Panc1 (cell line): ENCODE results near the gene HOXD11. TPM values are rescaled to one million over a fixed set of nuclear protein-coding genes. Genes with fewer than 3 reads are reported as not detected.

Experiments used
- ATAC-seq: fragments of 200-7000 bp; cut with Tn5 transposase; 2 replicates; pipeline ENCODE4 v1.9.1; 2020; ENCODE audit warnings: mild to moderate bottlenecking, moderate library complexity
- BruUV-seq: library from RNA; stranded (reverse); fragments of 400-500 nt; replicated peaks from 2 replicates; lab custom pipeline; 2021; lab: Mats Ljungman, UMichigan
- CTCF ChIA-PET: fragments of 300-600 bp; sonication (Branson Sonifier 250); formaldehyde crosslinking; loops from one replicate; lab custom pipeline; 2022; ENCODE audit warnings: antibody characterized with exemption; lab: Charles Lee
- POLR2A ChIA-PET: fragments of 300-600 bp; sonication (Branson Sonifier 250); formaldehyde crosslinking; loops from one replicate; lab custom pipeline; 2022; ENCODE audit warnings: antibody characterized with exemption; lab: Charles Lee
- DNase-seq: peaks from one replicate; pipeline ENCODE4 v3.0.0-alpha.2; 2010; ENCODE audit warnings: low read depth, low spot score
- H3K27ac ChIP-seq: 2 replicates; pipeline ENCODE4 v1.5.1; 2011; ENCODE audit warnings: mild to moderate bottlenecking, low read length, inconsistent platforms
- H3K27me3 ChIP-seq: fragments of 200-500 bp; sonication (Bioruptor generic); 2 replicates; pipeline ENCODE4 v1.6.0; 2014; ENCODE audit warnings: low read length, inconsistent platforms; ENCODE audit not compliant: control insufficient read depth, insufficient read depth
- H3K36me3 ChIP-seq: fragments of 200-500 bp; sonication (Bioruptor generic); 2 replicates; pipeline ENCODE4 v1.5.1; 2014; ENCODE audit warnings: inconsistent platforms, mild to moderate bottlenecking, low read length, moderate library complexity; ENCODE audit not compliant: control insufficient read depth, insufficient read depth
- H3K4me1 ChIP-seq: 2 replicates; pipeline ENCODE4 v1.5.1; 2011; ENCODE audit warnings: inconsistent platforms, mild to moderate bottlenecking, low read length, moderate library complexity; ENCODE audit not compliant: control insufficient read depth, insufficient read depth
- H3K4me3 ChIP-seq, 2 experiments: 2 replicates each; pipeline ENCODE4 v1.5.1; 2011 to 2012; ENCODE audit warnings: low read depth in 2 of 2, low read length in 2 of 2, mild to moderate bottlenecking in 2 of 2, inconsistent platforms in 1 of 2, moderate library complexity in 1 of 2
- H3K9me3 ChIP-seq: fragments of 200-500 bp; sonication (Bioruptor generic); 2 replicates; pipeline ENCODE4 v1.5.1; 2014; ENCODE audit warnings: low read depth, mild to moderate bottlenecking, inconsistent platforms, low read length, moderate library complexity; ENCODE audit not compliant: control insufficient read depth, insufficient read depth
- POLR2AphosphoS5 ChIP-seq: IDR thresholded peaks from 2 replicates; pipeline ENCODE4 v1.6.1; 2012; ENCODE audit warnings: mild to moderate bottlenecking, low read depth, low read length, moderate library complexity
- REST ChIP-seq, 2 experiments: IDR thresholded peaks; 2 replicates each; pipeline ENCODE4 v1.6.1; 2011 to 2012; ENCODE audit warnings: low read depth in 2 of 2, control low read depth in 1 of 2, low read length in 1 of 2, mild to moderate bottlenecking in 1 of 2, moderate library complexity in 1 of 2; ENCODE audit not compliant: insufficient read depth in 1 of 2
- SIN3A ChIP-seq: IDR thresholded peaks from 2 replicates; pipeline ENCODE4 v1.6.1; 2012; ENCODE audit warnings: low read depth, mild to moderate bottlenecking, low read length, moderate library complexity, borderline replicate concordance; ENCODE audit not compliant: insufficient read depth
- TCF7L2 ChIP-seq: IDR thresholded peaks from 2 replicates; pipeline ENCODE4 v1.6.1; 2011; ENCODE audit warnings: mild to moderate bottlenecking, low read depth, low read length, inconsistent platforms
- in situ Hi-C: cut with HindIII; loops from 2 replicates; pipeline ENCODE4 v1.10.0; 2016; ENCODE audit warnings: low sequenced_read_pairs, low pct_unique_long_range_greater_than_20kb
- intact Hi-C: fragments of 100-400 bp; cut with micrococcal nuclease; formaldehyde crosslinking; loops from one replicate; pipeline ENCODE4 v1.10.0; 2022; ENCODE audit not compliant: unreplicated experiment
- total RNA-seq: library from RNA; stranded (reverse); gene quantifications from one replicate; pipeline ENCODE4 v1.2.1, GENCODE V29; 2021; ENCODE audit not compliant: unreplicated experiment
- TF ChIP-seq, protein P1 (sequence below): fragments of 450-650 bp; IDR thresholded peaks from 2 replicates; pipeline ENCODE4 v1.5.1; 2017; ENCODE audit warnings: mild to moderate bottlenecking

The HOXD11 gene
- total RNA-seq, 1 experiment from 2014 or later: 0.49 TPM

DNA sequence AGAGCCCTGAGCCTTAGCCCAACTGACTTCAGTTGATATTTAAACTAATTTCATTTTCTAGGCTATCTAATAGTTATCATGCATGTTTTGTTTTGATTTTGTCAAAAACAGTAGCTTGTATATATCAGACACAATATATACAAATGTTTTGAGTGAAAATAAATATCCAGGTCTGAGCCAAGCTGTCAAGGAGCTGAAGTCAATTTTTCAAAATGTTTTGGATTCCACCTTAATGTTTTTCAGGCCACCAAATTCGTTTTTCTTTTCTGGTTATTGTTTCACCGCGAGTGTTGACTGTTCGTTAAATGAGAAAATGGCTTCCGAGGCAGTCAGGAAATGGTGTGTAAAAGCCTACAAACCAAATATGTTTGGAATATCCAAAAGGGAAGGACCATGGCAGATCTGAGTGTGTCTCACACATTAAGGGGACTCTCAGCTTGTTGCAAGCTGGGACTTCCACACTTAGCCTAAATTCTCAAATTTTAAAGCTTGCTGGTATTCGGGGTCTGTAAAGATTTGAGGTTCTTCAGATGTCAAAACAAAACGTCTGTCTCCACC, 4.7 kb upstream of the HOXD11 start:
- TF ChIP-seq TCF7L2 (no peak), REST (IDR thresholded peaks at IDR 0.05; ENCODE audit: insufficient read depth in 1 of 2, low read depth in 2 of 2, low read length in 1 of 2) (no peak), POLR2AphosphoS5 (no peak), SIN3A (no peak)
- TF ChIP-seq, protein P1, sequence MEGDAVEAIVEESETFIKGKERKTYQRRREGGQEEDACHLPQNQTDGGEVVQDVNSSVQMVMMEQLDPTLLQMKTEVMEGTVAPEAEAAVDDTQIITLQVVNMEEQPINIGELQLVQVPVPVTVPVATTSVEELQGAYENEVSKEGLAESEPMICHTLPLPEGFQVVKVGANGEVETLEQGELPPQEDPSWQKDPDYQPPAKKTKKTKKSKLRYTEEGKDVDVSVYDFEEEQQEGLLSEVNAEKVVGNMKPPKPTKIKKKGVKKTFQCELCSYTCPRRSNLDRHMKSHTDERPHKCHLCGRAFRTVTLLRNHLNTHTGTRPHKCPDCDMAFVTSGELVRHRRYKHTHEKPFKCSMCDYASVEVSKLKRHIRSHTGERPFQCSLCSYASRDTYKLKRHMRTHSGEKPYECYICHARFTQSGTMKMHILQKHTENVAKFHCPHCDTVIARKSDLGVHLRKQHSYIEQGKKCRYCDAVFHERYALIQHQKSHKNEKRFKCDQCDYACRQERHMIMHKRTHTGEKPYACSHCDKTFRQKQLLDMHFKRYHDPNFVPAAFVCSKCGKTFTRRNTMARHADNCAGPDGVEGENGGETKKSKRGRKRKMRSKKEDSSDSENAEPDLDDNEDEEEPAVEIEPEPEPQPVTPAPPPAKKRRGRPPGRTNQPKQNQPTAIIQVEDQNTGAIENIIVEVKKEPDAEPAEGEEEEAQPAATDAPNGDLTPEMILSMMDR: no peak
- Histone ChIP-seq H3K27ac (no peak overlapping the region), H3K36me3 (no peaks in the 10 kb centered on the region), H3K27me3 (peaks cover 3% of the 10 kb centered on the region), H3K4me3 (no peak overlapping the region), H3K9me3 (no peaks in the 10 kb centered on the region), H3K4me1 (peaks cover 11% of the 10 kb centered on the region)
- in situ Hi-C loops (no loop called here), intact Hi-C loops (no loop called here)
- no peak for ATAC-seq
- BruUV-seq: no TSS peak
- CTCF ChIA-PET: no interaction called here
- no peak for DNase-seq
- POLR2A ChIA-PET: no interaction called here

GRCh38 chr2:176103194-176103593, 3.9 kb upstream of the HOXD11 start:
- no peak for DNase-seq
- Histone ChIP-seq H3K36me3 (no peaks in the 10 kb centered on the region), H3K9me3 (no peaks in the 10 kb centered on the region), H3K4me3 (no peak overlapping the region), H3K27ac (no peak overlapping the region), H3K4me1 (peaks cover 8% of the 10 kb centered on the region), H3K27me3 (peaks cover 3% of the 10 kb centered on the region)
- ChIA-PET POLR2A (interaction anchor here (0.6 kb wide), 1 partner anchor 327 kb away, joined by 4 read pairs; no protein-coding TSS in a partner anchor), CTCF (no interaction called here)
- in situ Hi-C loops: no loop called here
- TF ChIP-seq REST (IDR thresholded peaks at IDR 0.05; ENCODE audit: insufficient read depth in 1 of 2, low read depth in 2 of 2, low read length in 1 of 2) (no peak), TCF7L2 (no peak), SIN3A (no peak)
- TF ChIP-seq, protein P1: no peak
- intact Hi-C loops: no loop called here
- BruUV-seq: no TSS peak
- ATAC-seq: no peak
